IMR-90 (cell line): Measurements from ENCODE around the gene KLLN. TPM values are rescaled to one million over a fixed set of nuclear protein-coding genes. Genes with fewer than 3 reads are reported as not detected.

Experiments
- ATAC-seq: fragments of 200-7000 bp; cut with Tn5 transposase; 2 replicates; pipeline ENCODE4 v1.9.1; 2020; ENCODE audit warnings: low read depth, mild to moderate bottlenecking, moderate library complexity
- BruUV-seq: library from RNA; stranded (reverse); fragments of 400-500 nt; replicated peaks from 2 replicates; lab custom pipeline; 2021; lab: Mats Ljungman, UMichigan
- CTCF ChIA-PET: fragments of 300-600 bp; formaldehyde crosslinking; extraction: SDS; loops from one replicate; lab custom pipeline; 2021; ENCODE audit warnings: antibody characterized with exemption; lab: Yijun Ruan, JAX
- POLR2A ChIA-PET: fragments of 300-600 bp; sonication (Branson Sonifier 250); formaldehyde crosslinking; loops from one replicate; lab custom pipeline; 2022; ENCODE audit warnings: antibody characterized with exemption; ENCODE audit not compliant: unreplicated experiment; lab: Charles Lee
- DNase-seq: peaks from one replicate; pipeline ENCODE4 v3.0.0; 2013
- H2AFZ ChIP-seq: replicated peaks from 2 replicates; pipeline ENCODE3; 2013; ENCODE audit warnings: low read length, mild to moderate bottlenecking; ENCODE audit not compliant: poor library complexity
- H2AK5ac ChIP-seq: 2 replicates; pipeline ENCODE4 v1.6.1; 2013; ENCODE audit warnings: low read depth, low read length, inconsistent platforms
- H2AK9ac ChIP-seq: replicated peaks from 2 replicates; pipeline ENCODE3; 2013; ENCODE audit warnings: mild to moderate bottlenecking, low read depth, low read length, moderate library complexity; ENCODE audit not compliant: poor library complexity
- H2BK120ac ChIP-seq: 2 replicates; pipeline ENCODE4 v1.6.1; 2013; ENCODE audit warnings: low read depth, low read length, inconsistent platforms
- H2BK15ac ChIP-seq: 3 replicates; pipeline ENCODE4 v1.6.1; 2013; ENCODE audit warnings: low read depth, low read length, inconsistent platforms
- H2BK20ac ChIP-seq: 2 replicates; pipeline ENCODE4 v1.6.1; 2013; ENCODE audit warnings: low read depth, mild to moderate bottlenecking, inconsistent platforms, low read length, moderate library complexity
- H2BK5ac ChIP-seq: 2 replicates; pipeline ENCODE4 v1.6.1; 2013; ENCODE audit warnings: mild to moderate bottlenecking, low read depth, low read length, inconsistent platforms; ENCODE audit not compliant: poor library complexity, severe bottlenecking
- H3K14ac ChIP-seq: replicated peaks from 2 replicates; pipeline ENCODE4 v1.6.1; 2013; ENCODE audit warnings: low read depth, low read length, inconsistent platforms
- H3K18ac ChIP-seq: 2 replicates; pipeline ENCODE4 v1.6.1; 2013; ENCODE audit warnings: low read depth, low read length, control low read depth
- H3K23ac ChIP-seq: 2 replicates; pipeline ENCODE4 v1.6.1; 2013; ENCODE audit warnings: low read depth, low read length, inconsistent platforms
- H3K27ac ChIP-seq: 2 replicates; pipeline ENCODE4 v1.5.1; 2013; ENCODE audit warnings: mild to moderate bottlenecking, control low read depth, low read length; ENCODE audit not compliant: insufficient read depth
- H3K27me3 ChIP-seq: 2 replicates; pipeline ENCODE4 v1.6.1; 2013; ENCODE audit warnings: low read length; ENCODE audit not compliant: control insufficient read depth, insufficient read depth
- H3K36me3 ChIP-seq: 2 replicates; pipeline ENCODE4 v1.6.1; 2013; ENCODE audit warnings: low read length, mixed read lengths; ENCODE audit not compliant: control insufficient read depth, insufficient read depth
- H3K4ac ChIP-seq: 2 replicates; pipeline ENCODE4 v1.6.1; 2013; ENCODE audit warnings: low read depth, low read length, inconsistent platforms
- H3K4me1 ChIP-seq: 2 replicates; pipeline ENCODE4 v1.6.1; 2013; ENCODE audit warnings: low read length, mixed read lengths; ENCODE audit not compliant: control insufficient read depth, insufficient read depth
- H3K4me2 ChIP-seq: 2 replicates; pipeline ENCODE4 v1.6.1; 2013; ENCODE audit warnings: low read depth, mild to moderate bottlenecking, control low read depth, low read length, moderate library complexity
- H3K4me3 ChIP-seq: 2 replicates; pipeline ENCODE4 v1.5.1; 2013; ENCODE audit warnings: low read depth, mild to moderate bottlenecking, control low read depth, low read length, moderate library complexity; ENCODE audit not compliant: insufficient read depth
- H3K56ac ChIP-seq: 2 replicates; pipeline ENCODE4 v1.6.1; 2013; ENCODE audit warnings: low read length, inconsistent platforms; ENCODE audit not compliant: insufficient read depth; ENCODE audit errors: extremely low read depth
- H3K79me1 ChIP-seq, 2 experiments: 2 replicates each; pipeline ENCODE4 v1.6.1; 2013; ENCODE audit warnings: low read length in 2 of 2, inconsistent platforms in 1 of 2, low read depth in 1 of 2
- H3K9ac ChIP-seq: 2 replicates; pipeline ENCODE4 v1.6.1; 2013; ENCODE audit warnings: low read depth, low read length, control low read depth
- H3K9me1 ChIP-seq: 2 replicates; pipeline ENCODE4 v1.6.1; 2013; ENCODE audit warnings: low read length, inconsistent platforms; ENCODE audit not compliant: insufficient read depth
- H3K9me3 ChIP-seq: 2 replicates; pipeline ENCODE4 v1.6.1; 2013; ENCODE audit warnings: low read length; ENCODE audit not compliant: control insufficient read depth, insufficient read depth
- H4K20me1 ChIP-seq: 2 replicates; pipeline ENCODE4 v1.6.1; 2013; ENCODE audit warnings: low read length, inconsistent platforms; ENCODE audit not compliant: insufficient read depth
- H4K5ac ChIP-seq: 2 replicates; pipeline ENCODE4 v1.6.1; 2013; ENCODE audit warnings: mild to moderate bottlenecking, low read depth, low read length, control low read depth
- H4K8ac ChIP-seq, 2 experiments: 2 replicates each; pipeline ENCODE4 v1.6.1; 2013; ENCODE audit warnings: low read depth in 2 of 2, low read length in 2 of 2, control low read depth in 1 of 2, inconsistent platforms in 1 of 2
- H4K91ac ChIP-seq: 2 replicates; pipeline ENCODE4 v1.6.1; 2013; ENCODE audit warnings: low read depth, low read length, inconsistent platforms; ENCODE audit not compliant: insufficient read depth
- BHLHE40 ChIP-seq: fragments of 150-350 bp; IDR thresholded peaks from 2 replicates; pipeline ENCODE4 v1.6.1; 2016; ENCODE audit warnings: mild to moderate bottlenecking, low read depth, low read length
- CEBPB ChIP-seq: IDR thresholded peaks from 2 replicates; pipeline ENCODE4 v1.6.1; 2012; ENCODE audit warnings: low read depth, low read length, improper control_type of control experiment
- CTCF ChIP-seq: conservative IDR thresholded peaks from 2 replicates; pipeline ENCODE4 v1.5.1; 2012; ENCODE audit warnings: mild to moderate bottlenecking, low read depth, low read length, improper control_type of control experiment
- ELK1 ChIP-seq: fragments of 150-350 bp; IDR thresholded peaks from 2 replicates; pipeline ENCODE4 v1.6.1; 2016; ENCODE audit warnings: low read depth, mild to moderate bottlenecking, low read length, moderate library complexity, borderline replicate concordance
- FOS ChIP-seq: fragments of 150-350 bp; IDR thresholded peaks from 2 replicates; pipeline ENCODE4 v1.6.1; 2016; ENCODE audit warnings: low read depth, low read length
- NFE2L2 ChIP-seq: fragments of 150-350 bp; IDR thresholded peaks from 2 replicates; pipeline ENCODE4 v1.6.1; 2016; ENCODE audit warnings: low read depth, mild to moderate bottlenecking, low read length
- POLR2A ChIP-seq: IDR thresholded peaks from 2 replicates; pipeline ENCODE4 v1.6.1; 2012; ENCODE audit warnings: mild to moderate bottlenecking, low read depth, low read length
- RAD21 ChIP-seq: IDR thresholded peaks from 2 replicates; pipeline ENCODE4 v1.6.1; 2012; ENCODE audit warnings: low read length, improper control_type of control experiment
- RFX5 ChIP-seq: IDR thresholded peaks from 2 replicates; pipeline ENCODE4 v1.8.0; 2012; ENCODE audit warnings: low read depth, mild to moderate bottlenecking, low read length, moderate library complexity
- SMC3 ChIP-seq: fragments of 150-350 bp; IDR thresholded peaks from 2 replicates; pipeline ENCODE4 v1.6.1; 2016; ENCODE audit warnings: low read depth, mild to moderate bottlenecking, antibody characterized with exemption, low read length, moderate library complexity
- WGBS, 2 experiments: methylation state at CpG; one replicate each; pipeline versions ENCODE4 v1.1.5 to v1.1.7; 2013; ENCODE audit warnings: missing lambda C conversion rate in 2 of 2; ENCODE audit not compliant: insufficient read length in 1 of 2; ENCODE audit errors: extremely low coverage in 2 of 2; 5-methylcytosine and 5-hydroxymethylcytosine counted together
- dilution Hi-C: fragments of 300-500 bp; cut with HindIII; formaldehyde crosslinking; loops from one replicate; pipeline ENCODE4 v1.14.3; 2018; ENCODE audit warnings: low sequenced_read_pairs; ENCODE audit not compliant: unreplicated experiment
- in situ Hi-C: fragments of 300-500 bp; cut with MboI; formaldehyde crosslinking; loops from 3 replicates; pipeline ENCODE4 v1.14.3; 2019; ENCODE audit warnings: low sequenced_read_pairs, inconsistent platforms, mixed read lengths
- intact Hi-C: fragments of 100-400 bp; cut with micrococcal nuclease; formaldehyde crosslinking; loops from 2 replicates; pipeline ENCODE4 v1.10.0; 2022
- polyA plus RNA-seq, 3 experiments: library from polyadenylated mRNA; depleted of rRNA; stranded (reverse); fragments of >200 nt; gene quantifications; 2 replicates each; pipeline ENCODE4 v1.2.3, GENCODE V29; 2012; ENCODE audit warnings: low replicate concordance in 1 of 3
- total RNA-seq: library from RNA; depleted of rRNA; stranded (reverse); fragments of >200 nt; gene quantifications from 2 replicates; pipeline ENCODE4 v1.2.3, GENCODE V29; 2012
- TF ChIP-seq, protein P1 (sequence below): fragments of 150-350 bp; IDR thresholded peaks from 2 replicates; pipeline ENCODE4 v1.6.1; 2017; ENCODE audit warnings: mild to moderate bottlenecking, antibody characterized with exemption, low read length, low read depth

Gene KLLN
- total and polyA plus RNA-seq, 2 of the 4 experiments (the other 2 are of a cell fraction): 0.36 TPM

DNA sequence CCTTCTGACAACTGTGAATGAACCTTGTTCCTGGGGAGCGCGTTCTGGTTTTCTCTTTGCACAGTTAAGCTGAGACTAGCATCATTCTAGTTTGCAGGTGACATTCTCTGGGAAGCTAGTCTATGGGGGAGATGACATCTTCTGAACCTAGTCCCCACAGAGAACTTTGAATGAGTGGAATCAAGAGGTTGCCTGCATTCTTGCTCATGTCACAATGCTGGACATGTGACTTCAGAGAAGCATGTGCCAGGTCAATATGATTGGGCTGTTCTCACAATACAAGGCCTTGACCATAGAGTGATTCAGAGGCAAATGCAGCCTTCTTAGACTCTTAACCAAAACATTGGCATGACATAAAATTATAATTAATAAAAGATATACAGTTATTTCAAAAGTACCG lies 22.1 kb downstream of the KLLN start:
- Histone ChIP-seq H3K27ac (no peak overlapping the region), H3K18ac (peak overlapping the region; percentile 7; the same call in 1 of the 2 replicates), H4K20me1 (no peaks in the 10 kb centered on the region), H4K91ac (0 out of 2 replicates have a peak overlapping the region, but pooled peaks have one; percentile 5), H2AK9ac (no peak overlapping the region), H3K4me1 (peaks cover 7% of the 10 kb centered on the region; the same call in 1 of the 2 replicates), H3K23ac (0 out of 2 replicates have a peak overlapping the region, but pooled peaks have one; percentile 31), H2AFZ (no peak overlapping the region), H3K9ac (no peak overlapping the region), H3K56ac (no peak overlapping the region), H3K4me2 (no peak overlapping the region), H3K27me3 (no peaks in the 10 kb centered on the region), H3K4ac (peak overlapping the region; percentile 36; the same call in 1 of the 2 replicates), H3K79me1 (peaks cover 0 to 10% of the 10 kb centered on the region in 2 experiments; a peak in 2 of 4 replicates), H3K4me3 (no peak overlapping the region), H3K36me3 (no peaks in the 10 kb centered on the region), H2AK5ac (peak overlapping the region; percentile 25; the same call in 1 of the 2 replicates), H3K9me1 (peaks cover 14% of the 10 kb centered on the region), H2BK20ac (peak overlapping the region; percentile 57; the same call in 1 of the 2 replicates), H3K9me3 (no peaks in the 10 kb centered on the region), H2BK5ac (peak overlapping the region; percentile 50), H3K14ac (no peak overlapping the region), H2BK15ac (no peak overlapping the region; the same call in 2 of the 3 replicates), H4K8ac (0 out of 4 replicates have a peak overlapping the region, but pooled peaks of 1 of the 2 experiments have one; percentile 40), H2BK120ac (peak overlapping the region; percentile 39; the same call in 1 of the 2 replicates), H4K5ac (no peak overlapping the region)
- CTCF ChIA-PET: interaction anchor here (0.6 kb wide), 1 partner anchor 969 kb away, joined by 4 read pairs; no protein-coding TSS in a partner anchor
- in situ Hi-C loops: no loop called here
- peak; percentile 52 for DNase-seq
- intact Hi-C loops: no loop called here
- POLR2A ChIA-PET: no interaction called here
- WGBS, 2 experiments: 100% methylated on average over 2 of the region's 3 CpGs; no CpG with 5 or more reads in 1 of the 2 experiments
- peak; percentile 12; the same call in 1 of the 2 replicates for TF ChIP-seq BHLHE40
- TF ChIP-seq, protein P1, sequence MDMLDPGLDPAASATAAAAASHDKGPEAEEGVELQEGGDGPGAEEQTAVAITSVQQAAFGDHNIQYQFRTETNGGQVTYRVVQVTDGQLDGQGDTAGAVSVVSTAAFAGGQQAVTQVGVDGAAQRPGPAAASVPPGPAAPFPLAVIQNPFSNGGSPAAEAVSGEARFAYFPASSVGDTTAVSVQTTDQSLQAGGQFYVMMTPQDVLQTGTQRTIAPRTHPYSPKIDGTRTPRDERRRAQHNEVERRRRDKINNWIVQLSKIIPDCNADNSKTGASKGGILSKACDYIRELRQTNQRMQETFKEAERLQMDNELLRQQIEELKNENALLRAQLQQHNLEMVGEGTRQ: peak; percentile 49; the same call in 1 of the 2 replicates
- TF ChIP-seq NFE2L2: no peak
- TF ChIP-seq CEBPB: no peak
- TF ChIP-seq RFX5: no peak
- no peak for TF ChIP-seq RAD21
- TF ChIP-seq CTCF: no peak
- TF ChIP-seq FOS: no peak
- no peak for TF ChIP-seq SMC3
- TF ChIP-seq ELK1: no peak
- TF ChIP-seq POLR2A: no peak
- no peak for ATAC-seq
- no TSS peak for BruUV-seq
- dilution Hi-C loops: no loop called here
